Measurements from ENCODE around the gene RABL6. TPM values are rescaled to one million over a fixed set of nuclear protein-coding genes. Genes with fewer than 3 reads are reported as not detected.
"Not testable (repeated sequence)": the region's sequence is repeated elsewhere in the genome, so short reads cannot be mapped to it uniquely, and the experiment has no call there.

Gene RABL6
- total RNA-seq, 1 donor from 2014 or later, result 66.4 TPM

- intact Hi-C loops (cut with DNase I), result loop anchor here (5.0 kb wide), 1 partner anchor 185 kb away; the partner anchor contains the start of gene ABCA2
- DNase-seq (ENCODE audit: low spot score), result not testable (repeated sequence)
Observed at GRCh38 chr9:136841646-136842379, 34.1 kb downstream of the RABL6 start.

GRCh38 chr9:136842380-136842948 is 34.7 kb downstream of the RABL6 start, which contains the start of gene AJM1:
AJM1 (plus strand) TSS chr9:136842478; CDS start chr9:136844415, 1,937 bp downstream.
- DNase-seq (ENCODE audit: low spot score), result peak; percentile 88
- intact Hi-C loops (cut with DNase I), result loop anchor here (5.0 kb wide), 1 partner anchor 185 kb away; the partner anchor contains the start of gene ABCA2

- intact Hi-C loops (cut with DNase I), result loop anchor here (5.0 kb wide), 1 partner anchor 184 kb away; the partner anchor contains the start of gene ABCA2
Observed at GRCh38 chr9:136843159-136843800, 35.5 kb downstream of the RABL6 start.

GRCh38 chr9:136843801-136844740 is 36.3 kb downstream of the RABL6 start:
- intact Hi-C loops (cut with DNase I), result loop anchor here (5.0 kb wide), 1 partner anchor 183 kb away; the partner anchor contains the start of gene ABCA2
- DNase-seq (ENCODE audit: low spot score), result not testable (repeated sequence)

More at GRCh38 chr9:136843159-136843800, 35.5 kb downstream of the RABL6 start:
- not testable (repeated sequence) for DNase-seq (ENCODE audit: low spot score)

- intact Hi-C loops (cut with DNase I), result loop anchor here (5.0 kb wide), 2 partner anchors 53 to 182 kb away; partner anchors contain the start of genes ABCA2 and TMEM141
- no peak for DNase-seq (ENCODE audit: low spot score)
Observed at GRCh38 chr9:136844761-136845464, 37.2 kb downstream of the RABL6 start.

- DNase-seq (ENCODE audit: low spot score), result no peak
Observed at GRCh38 chr9:136845465-136846260, 37.9 kb downstream of the RABL6 start.

GRCh38 chr9:136846376-136847087 is 38.8 kb downstream of the RABL6 start:
- no peak for DNase-seq (ENCODE audit: low spot score)
- intact Hi-C loops (cut with DNase I), result loop anchor here (2.0 to 5.0 kb wide), 2 partner anchors 40 to 54 kb away; partner anchors contain the start of genes TMEM141 and TRAF2

More at GRCh38 chr9:136845465-136846260, 37.9 kb downstream of the RABL6 start:
- intact Hi-C loops (cut with DNase I), result loop anchor here (2.0 to 5.0 kb wide), 2 partner anchors 41 to 53 kb away; partner anchors contain the start of genes TMEM141 and TRAF2

- intact Hi-C loops (cut with DNase I), result loop anchor here (2.0 to 5.0 kb wide), 2 partner anchors 40 to 55 kb away; partner anchors contain the start of genes TMEM141 and TRAF2
- DNase-seq (ENCODE audit: low spot score), result no peak
Observed at GRCh38 chr9:136847088-136847825, 39.5 kb downstream of the RABL6 start.

- intact Hi-C loops (cut with DNase I), result loop anchor here (2.0 to 5.0 kb wide), 3 partner anchors 39 to 93 kb away; partner anchors contain the start of genes TMEM141 and TRAF2
- peak; percentile 91 for DNase-seq (ENCODE audit: low spot score)
Observed at GRCh38 chr9:136847826-136848392, 40.2 kb downstream of the RABL6 start.

- no peak for DNase-seq (ENCODE audit: low spot score)
- intact Hi-C loops (cut with DNase I), result loop anchor here (1.0 to 5.0 kb wide), 3 partner anchors 56 to 92 kb away; partner anchors contain the start of gene TMEM141
Observed at GRCh38 chr9:136848393-136849037, 40.8 kb downstream of the RABL6 start.

GRCh38 chr9:136849038-136849959 is 41.6 kb downstream of the RABL6 start, which contains the start of gene PHPT1:
PHPT1 (plus strand) TSS chr9:136849409; CDS start chr9:136849431, 22 bp downstream.
- intact Hi-C loops (cut with DNase I), result loop anchor here (1.0 to 5.0 kb wide), 3 partner anchors 57 to 92 kb away; partner anchors contain the start of gene TMEM141
- peak; percentile 99 for DNase-seq (ENCODE audit: low spot score)

- no peak for DNase-seq (ENCODE audit: low spot score)
- intact Hi-C loops (cut with DNase I), result loop anchor here (1.0 to 5.0 kb wide), 3 partner anchors 58 to 91 kb away; partner anchors contain the start of gene TMEM141
Observed at GRCh38 chr9:136849960-136850865, 42.5 kb downstream of the RABL6 start.
